ENCODE results near the gene CHMP5.

CHMP5 gene

DNA sequence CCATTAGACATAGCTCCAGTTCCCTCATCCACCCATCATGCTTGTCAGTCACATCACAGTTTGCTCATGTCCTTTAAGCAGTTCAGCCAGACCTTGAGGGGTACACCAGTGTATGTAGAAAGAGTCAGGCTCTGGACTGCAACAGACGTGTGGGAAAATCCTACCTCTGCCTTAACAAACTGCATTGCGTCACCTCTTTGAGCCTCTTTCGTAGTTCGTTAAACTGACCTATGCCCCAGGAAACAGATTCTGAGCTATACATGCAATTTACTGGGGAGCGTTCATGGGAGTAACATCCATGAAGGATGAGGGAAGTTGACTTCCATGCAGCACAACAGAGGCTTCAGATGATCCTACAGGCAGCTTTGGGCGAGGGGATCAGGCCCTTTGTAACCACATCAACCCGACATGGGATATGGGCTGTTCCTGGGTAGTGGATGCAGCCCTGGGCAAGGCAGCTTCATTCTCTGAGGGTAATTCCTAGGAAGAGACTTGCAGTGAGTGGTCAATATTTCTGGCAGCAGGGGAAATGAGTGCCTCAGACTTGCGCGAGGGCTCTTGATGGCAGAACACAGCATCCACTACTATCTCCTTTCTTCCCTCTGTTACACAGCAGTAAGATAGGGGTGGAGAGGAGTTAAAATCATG lies 20.6 kb upstream of the CHMP5 start:
- no peak for DNase-seq

DNA sequence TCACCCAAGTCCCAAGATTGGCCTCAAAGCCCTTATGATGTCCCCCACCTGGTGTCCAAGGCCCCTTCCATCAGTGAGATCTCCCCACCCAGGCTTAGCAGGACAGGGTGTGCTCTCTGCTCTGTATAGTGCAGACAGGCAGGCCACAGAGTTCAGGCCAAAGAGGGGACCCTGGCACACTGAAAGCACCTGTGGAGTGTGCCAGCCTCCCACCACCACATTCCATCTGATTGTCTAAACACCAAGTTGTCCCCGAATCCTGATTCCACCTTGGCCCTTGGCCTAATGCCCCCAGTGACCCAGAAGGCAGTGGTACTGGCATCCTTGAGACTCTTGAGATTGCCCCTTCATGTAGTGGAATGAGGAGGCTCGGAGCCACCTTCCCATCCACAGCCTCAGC lies 19.5 kb upstream of the CHMP5 start:
- no peak for DNase-seq

DNA sequence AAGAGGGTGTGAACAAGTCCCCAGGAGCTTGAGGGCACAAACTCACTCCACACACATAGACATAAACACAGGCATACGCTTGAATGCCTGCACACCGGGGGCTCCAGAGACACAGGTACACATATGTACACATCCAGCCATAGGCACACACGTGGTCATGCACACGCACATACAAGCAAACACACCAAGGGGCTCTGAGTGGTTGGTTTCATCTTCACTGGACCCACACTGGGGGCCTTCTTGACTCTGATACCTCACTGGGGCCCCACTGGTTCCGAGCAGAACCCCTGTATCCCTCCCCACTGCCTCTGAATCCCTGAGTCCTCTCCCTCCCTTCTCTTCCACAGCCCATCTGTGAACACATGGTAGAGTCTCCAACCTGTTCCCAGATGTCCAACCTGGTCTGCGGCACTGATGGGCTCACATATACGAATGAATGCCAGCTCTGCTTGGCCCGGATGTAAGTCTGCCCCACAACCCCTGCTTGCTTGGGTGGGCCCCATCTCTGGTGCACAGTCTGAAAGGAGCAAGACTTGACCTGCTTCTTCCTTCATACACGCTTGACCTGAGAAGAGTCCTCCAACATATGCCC lies 18.5 kb upstream of the CHMP5 start:
- no peak for DNase-seq

DNA sequence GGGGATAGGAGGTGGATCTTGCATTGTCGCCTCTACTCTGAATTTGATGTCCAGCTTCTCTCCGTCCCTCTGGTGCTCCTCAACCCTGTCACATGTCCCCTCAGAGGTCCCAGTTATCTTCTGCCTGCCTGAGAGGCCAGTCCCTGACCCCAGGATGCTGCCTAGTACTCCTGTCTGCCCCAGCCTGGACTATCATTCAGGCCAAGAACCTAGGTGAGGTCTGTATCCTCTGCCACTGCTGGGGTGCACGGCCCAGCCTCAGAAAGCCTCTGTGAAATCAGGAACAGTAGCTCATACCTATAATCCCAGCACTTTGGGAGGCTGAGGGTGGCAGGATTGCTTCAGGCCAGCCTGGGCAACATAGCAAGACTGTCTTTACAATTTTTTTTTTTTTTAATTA lies 16.2 kb upstream of the CHMP5 start:
- no peak for DNase-seq

DNA sequence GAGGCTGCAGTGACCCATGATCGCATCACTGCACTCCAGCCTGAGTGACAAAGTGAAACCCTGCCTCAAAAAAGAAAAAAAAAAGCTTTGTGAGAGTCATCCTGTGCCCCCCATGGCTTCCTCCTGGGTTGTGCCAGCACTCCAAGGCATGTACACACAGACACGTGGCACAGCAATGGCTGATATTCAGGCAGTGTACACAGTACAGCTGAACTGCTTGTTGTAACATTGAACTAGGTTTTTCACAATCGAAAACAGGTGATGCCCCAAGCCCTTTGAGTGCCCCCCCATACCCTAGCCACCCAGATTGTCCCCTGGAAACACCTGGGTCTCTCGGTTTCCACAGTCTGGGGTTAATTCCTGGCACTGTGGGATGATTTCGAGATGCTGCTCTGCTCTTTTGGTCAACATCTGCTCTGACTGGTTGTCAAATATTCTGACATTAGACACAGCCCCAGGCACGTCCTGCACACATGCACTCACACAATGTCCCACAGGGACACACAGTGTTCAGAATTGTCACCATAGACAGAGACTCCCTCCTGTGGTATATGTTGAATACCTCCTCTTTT lies 15.7 kb upstream of the CHMP5 start:
- no peak for DNase-seq

DNA sequence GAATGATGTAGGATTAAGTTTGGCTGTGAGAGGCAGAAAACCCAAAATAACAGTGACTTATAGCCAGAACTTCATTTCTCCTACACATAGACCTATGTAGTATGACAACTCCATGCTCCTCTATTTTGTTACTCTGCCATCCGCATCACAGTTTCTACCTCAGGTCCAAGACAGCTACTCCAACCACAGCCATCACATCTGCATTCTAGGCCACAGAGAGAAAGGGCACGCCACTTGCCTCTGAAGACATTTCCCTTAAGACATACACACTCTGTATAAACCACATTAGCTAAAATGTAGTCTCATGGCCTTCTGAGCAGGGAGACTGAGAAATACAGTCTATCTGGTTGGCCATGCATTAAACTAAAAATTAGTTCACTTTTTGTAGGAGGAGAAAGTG lies 14.9 kb upstream of the CHMP5 start:
- DNase-seq, result no peak

DNA sequence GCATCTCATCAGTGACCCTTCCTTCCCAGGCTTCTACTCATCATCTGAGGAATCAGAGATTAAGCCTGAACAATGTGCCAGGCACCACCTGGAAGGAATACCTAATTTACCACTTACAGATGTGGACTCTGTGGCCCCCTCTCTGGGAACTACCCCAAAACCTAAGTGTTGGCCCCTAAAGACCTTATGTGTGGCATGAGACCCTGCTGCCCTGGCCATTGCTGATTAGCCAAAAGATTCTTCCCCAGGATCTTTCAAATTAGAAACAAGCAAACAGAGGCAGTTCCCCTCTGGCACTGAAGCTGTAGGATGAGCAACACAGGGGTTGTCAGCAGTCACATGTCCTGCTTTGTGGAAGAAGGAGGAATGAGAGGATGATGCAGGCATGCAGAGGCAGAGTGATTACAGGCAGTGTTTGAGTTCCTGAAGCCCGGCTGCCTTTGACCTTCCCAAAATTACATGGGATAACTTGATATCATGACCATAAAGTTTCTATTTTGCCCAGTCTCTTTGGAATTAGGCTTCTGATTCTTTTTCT lies 14.3 kb upstream of the CHMP5 start:
- DNase-seq, result no peak

DNA sequence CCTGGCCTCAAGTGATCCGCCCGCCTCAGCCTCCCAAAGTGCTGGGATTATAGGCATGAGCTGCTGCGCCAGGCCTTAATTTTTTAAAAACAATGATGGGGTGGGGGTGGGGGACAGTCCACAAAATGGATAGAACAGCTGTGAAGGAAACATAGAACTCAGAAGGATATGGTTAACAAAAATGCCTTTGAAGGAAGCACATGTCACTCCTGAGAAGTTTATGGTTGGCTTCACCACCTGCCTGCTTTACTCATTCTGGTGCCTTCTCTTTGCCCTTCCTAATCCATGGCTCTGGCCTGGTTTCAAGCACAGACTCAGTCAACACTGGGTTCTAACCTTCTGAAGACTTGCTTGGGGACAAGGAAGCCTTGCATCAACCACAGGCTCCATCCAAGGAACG lies 10.6 kb upstream of the CHMP5 start:
- DNase-seq, result no peak

DNA sequence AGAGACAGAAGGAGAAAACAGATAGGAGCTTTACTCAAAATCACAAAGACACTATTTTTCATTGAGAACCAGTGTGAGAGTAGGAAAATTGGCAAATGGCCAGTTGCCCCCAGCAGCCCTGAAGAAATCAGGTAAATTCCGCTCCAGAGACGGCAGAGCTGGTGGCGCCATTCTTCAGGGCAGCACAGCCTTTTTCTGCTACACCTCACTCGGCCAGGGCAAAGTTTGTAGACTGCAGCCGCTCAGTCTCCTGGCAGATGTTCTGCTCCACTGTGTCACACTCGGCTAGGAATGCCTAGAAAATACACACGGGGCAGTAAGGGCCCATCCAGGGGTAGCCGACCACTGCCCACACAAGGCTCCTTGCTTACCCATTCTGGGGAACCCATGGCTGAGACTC lies 9.8 kb upstream of the CHMP5 start:
- no peak for DNase-seq

DNA sequence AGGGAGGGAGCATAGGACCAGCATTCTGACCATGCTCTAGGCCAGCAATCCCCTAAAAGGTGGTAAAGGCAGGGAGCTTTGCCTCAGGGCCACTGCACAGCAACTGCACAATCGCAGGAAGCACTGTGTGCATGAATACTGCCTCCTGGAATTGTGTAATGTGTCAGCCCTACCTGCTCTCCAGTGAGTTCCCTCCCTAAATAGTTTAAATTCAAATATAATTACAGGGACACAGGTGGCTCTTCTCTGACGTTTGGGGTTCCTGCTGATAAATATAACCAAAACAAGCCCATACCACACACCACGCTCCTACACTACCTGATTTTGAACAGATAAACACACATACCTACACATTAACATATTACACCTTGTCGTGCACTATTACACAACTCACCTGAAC lies 9.4 kb upstream of the CHMP5 start:
- no peak for DNase-seq

DNA sequence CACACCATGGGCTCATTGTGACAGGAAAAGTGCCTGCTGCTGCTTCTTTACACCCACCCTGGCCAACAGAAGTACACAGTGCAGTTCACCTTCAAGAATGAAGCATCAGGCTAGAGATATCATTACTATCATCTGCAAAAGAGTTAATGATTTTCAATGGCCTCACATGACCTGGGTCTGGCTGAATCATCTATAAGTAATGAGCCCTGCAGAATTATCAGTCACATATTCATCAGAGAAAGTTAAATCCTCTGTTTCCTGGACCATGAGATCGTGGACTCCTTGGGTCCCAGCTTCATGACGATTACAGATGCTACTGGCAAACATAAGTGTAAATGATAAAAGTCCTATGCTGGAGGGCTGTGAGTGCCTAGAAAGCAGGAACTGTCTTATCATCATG lies 8.6 kb upstream of the CHMP5 start:
- DNase-seq, result no peak

DNA sequence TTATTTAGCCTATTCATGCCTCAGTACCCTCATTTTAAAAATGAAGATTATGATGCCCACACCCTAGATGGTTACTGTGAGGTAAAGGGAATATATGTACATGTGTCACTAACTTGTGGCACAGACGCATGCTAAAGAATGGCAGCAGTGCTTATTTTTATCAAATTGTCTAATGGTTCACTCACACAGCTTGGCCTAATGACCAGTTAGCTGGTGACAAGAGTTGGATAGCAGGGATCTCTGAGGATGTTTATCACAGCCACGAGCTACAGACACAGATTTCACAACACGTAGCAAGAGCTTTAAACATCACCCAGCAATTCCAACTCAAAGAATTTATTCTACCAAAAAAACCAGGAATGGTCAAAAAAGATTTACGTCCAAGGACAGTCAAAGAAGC lies 7.6 kb upstream of the CHMP5 start:
- no peak for DNase-seq

DNA sequence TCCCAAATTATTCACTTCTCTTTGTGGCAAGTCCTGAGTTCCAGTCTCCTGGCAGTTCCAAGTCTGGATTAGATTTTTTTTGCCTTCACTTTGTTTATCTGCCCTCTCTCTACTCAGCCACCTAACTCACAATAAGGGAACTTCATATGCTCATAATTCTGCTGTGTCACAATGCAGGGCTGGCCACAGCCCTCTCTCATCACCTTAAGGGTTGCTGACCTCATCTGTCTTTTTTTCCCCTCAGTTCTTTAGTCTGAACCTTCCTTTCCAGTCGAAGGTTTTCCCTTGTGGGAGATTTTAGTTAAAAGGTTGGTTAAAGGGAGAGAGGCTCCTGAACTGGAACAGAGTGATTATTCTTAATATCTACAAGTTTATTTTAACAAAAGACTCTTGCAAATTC lies 4.5 kb upstream of the CHMP5 start:
- no peak for DNase-seq

DNA sequence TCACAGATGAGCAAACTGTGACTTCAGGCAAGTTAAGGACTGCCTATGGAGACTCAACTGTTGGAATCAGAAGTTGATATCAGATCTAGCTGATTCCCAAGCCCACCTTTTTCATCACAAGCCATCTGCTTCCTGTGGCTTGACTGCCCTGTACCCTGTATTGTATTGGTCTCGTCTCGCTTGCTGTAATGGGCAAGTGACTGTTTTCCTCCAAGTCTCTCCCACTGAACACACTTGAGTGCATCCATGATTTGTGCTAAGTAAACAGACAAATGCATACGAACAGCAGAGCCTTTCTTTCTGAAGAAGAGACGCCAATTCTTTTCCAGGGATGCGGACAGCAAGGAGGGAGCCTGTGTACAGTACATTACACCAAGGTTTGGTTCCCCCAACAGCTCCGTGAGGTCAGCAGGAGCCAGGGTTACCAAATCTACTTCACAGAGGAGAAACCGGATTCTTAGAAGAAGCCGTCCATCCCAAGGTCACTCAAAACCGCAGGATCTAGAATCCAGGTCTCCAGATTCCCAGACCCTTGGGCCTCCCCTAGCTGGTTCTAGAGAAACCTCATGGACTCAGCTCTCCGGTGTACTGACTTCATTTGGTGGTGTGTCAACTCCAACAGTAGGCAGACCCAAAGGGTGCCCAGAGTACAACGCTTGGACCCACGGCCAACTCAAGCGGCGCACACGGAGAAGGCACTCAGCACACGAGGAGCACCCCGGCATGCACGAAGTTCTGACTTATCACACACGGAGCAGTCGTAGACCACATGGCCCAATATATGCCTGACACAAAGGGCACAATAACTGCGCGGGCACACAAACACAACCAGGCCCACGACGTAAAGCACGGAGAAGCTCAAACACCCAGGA lies 1.5 kb upstream of the CHMP5 start:
- DNase-seq, result no peak

DNA sequence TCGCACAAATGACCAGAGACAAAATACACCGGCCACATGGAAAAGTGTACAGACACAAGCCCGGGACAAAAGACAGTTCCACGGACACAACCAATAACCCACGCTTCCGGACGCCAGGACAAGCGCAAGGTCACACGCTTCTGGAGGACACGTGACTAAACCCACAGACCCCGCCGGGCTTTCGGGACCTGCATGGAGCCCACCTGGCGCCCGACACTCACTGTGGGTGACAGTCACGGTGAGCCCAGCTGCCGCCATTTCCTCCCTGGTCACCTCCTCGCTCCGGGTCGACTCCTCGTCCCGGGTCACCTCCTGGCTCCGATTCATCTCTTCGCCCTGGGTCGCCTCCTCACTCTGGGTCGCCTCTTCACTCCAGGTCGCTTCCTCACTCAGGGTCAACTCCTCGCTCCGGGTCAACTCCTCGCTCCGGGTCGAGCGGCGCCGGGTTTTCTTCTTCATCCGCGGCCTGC lies 811 bp upstream of the CHMP5 start:
- no peak for DNase-seq

DNA sequence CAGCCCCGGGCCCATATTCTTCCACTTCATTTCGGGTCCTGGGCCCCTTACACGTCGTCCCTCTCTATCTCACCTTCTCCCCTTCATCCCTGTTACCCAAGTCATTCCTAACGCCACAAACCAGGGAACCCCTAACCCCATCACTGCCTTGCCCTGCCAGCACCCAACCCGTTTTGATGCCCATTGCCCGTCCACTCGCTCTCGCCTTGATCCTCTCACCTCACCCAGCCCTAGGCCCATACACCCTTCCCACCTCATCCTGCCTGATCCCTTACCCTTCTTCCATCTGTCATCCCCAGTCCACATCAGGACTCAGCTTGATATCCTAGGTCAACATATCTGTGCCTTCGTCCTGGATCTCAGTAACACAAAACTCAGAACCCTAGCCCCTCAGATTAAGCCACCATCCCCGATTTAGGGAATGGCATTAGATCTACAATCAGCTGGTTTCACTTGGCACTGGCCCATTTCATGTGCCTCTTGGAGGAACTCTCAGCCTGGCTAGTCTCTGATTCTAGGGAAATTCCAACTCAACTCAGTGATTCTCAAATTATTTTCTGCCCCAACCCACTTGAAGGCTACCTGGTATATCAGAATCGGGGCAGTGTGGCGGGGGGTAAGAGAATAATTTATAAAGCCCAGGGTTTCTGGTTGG lies 489 bp downstream of the CHMP5 start:
- no peak for DNase-seq

DNA sequence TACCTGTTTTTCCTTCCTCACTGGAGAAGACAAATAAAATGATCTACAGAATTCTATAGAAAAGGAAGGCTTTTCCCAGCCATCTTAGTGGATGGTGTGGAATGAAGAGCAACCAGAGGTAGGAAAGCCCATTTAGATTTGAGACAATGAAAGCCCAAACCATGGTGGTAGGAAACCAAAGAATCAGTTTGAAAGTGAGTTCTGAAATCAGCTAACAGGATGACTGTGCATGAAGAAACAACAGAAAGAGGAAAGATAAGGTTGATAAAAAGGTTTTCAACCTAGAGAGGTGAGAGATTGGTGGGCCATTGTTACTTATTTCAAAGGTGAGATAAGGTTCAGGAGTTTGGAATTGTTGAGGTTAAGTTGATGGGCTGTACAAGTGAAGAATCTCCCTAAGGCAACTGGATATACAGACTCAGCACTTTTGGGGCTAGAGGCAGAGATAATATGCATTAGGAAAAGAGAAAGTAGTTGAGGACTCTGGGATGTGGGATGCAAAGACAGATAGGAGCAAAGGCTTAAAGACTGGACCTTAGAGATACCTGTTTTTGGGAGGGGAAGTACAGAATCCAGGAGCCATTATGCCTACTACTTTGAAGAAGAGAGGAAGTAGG lies 2.4 kb downstream of the CHMP5 start:
- DNase-seq, result no peak

DNA sequence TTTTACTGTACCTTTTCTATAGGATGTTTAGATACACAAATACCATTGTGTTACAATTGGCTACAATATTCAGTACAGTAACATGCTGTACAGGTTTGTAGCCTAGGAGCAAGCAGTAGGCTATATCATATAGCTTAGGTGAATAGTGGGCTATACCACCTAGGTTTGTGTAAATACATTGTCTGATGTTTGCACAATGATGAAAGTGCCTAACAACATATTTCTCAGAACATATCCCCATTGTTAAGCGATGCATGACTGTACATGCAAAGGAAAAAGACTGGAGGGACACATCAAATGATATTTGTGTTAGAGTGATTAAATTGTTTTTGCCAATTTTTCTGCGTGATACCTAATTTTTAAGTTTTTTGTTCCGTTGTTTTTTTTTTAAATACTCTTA lies 5.3 kb downstream of the CHMP5 start:
- no peak for DNase-seq

DNA sequence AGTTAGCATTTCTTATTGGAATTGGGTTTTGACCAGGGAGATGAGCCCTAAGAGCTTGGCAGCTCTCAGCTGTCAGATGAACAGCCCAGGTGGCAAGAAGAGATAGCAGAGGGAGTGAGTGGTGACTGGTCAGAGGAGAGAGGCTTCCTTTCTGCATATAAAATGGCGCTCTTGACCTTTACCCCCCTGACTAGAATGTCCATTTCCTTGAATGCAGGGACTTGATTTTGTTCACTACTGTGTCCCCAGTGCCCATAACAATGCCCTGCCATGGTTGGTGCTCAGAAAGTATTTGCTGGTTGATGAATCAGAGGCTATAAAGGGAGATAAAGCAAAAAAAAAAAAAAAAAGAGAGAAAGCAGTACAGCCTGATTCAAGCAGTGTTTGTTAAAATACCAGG lies 7.2 kb downstream of the CHMP5 start:
- DNase-seq, result no peak

DNA sequence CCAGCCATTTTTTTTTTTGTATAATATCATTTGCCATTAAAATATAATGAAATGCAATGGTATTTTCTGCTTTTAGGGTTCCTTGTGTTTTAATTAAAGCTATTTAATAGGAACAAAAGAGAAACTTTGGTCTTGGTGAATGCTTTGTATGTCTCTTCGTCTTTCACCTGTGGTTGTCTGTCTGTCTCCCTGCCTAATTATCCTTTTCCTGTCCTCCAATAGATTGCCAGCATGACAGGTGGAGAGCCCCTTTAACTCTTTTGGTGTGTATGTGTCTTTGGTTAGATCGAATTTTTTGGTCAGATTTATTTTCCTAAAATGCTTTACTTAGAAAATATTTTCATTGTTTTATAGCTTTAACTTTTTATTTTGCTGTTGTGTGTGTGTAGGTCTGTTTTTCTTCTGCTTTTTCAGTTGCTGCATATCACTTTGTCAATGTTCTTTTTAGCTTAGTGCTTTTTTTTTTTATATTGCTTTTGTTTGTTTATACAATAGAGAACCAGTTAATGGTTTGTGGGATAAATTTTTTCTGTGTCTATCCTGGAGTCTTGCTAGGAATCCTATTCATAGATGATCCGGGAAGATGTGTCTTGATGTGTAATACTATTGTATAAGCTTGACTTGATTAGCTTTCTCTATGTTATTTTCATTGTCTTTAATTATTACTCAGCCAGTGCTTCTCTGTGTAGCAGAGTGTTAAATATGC lies 8.6 kb downstream of the CHMP5 start:
- DNase-seq, result no peak

DNA sequence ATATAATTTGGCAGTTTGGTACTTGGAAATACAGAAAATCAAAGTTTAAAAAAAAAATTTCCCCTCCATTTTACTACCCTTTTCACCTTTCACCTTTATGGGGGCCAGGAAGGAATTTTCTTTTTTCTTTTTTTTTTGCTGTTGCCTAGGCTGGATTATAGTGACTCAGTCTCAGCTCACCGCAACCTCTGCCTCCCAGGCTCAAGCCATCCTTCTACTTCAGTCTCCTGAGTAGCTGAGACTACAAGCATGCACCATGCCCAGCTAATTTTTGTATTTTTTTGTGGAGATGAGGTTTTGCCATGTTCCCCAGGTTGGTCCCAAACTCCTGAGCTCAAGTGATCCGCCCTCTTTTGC lies 9.1 kb downstream of the CHMP5 start:
- DNase-seq, result no peak

DNA sequence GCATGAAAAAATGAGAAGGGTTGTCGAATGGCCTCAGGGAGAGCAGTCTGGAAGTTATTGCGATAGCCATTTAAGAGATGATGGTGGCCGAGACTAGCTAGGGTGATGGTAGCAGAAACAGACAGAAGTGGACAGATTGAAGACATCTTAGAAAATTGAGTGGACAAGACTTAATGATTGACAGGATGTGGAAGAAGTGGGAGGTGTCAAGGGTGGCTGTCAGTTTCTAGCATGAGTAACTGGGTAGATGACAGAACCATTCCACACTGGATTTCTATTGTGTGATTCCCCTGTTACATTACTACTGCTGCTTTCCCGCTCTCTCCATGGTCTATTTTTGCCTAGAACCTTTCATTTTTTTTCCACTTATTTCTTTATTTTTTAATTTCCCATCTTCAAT lies 12.6 kb downstream of the CHMP5 start:
- no peak for DNase-seq
